NCI-H510A (cell line): ENCODE results near the gene TEDC2.

ENCODE experiments used
- DNase-seq: peaks from one replicate; lab custom pipeline; 2025; lab: John Stamatoyannopoulos, UW

Gene TEDC2

GRCh38 chr16:2496223-2497115 lies 36.6 kb downstream of the TEDC2 start:
- DNase-seq, result no peak

GRCh38 chr16:2497116-2497630 lies 37.3 kb downstream of the TEDC2 start:
- no peak for DNase-seq

GRCh38 chr16:2497695-2498484 lies 38.0 kb downstream of the TEDC2 start:
- DNase-seq, result no peak

GRCh38 chr16:2498531-2499253 lies 38.8 kb downstream of the TEDC2 start:
- DNase-seq, result no peak

- no peak for DNase-seq
These were observed 39.5 kb downstream of the TEDC2 start for GRCh38 chr16:2499454-2499853.

- no peak for DNase-seq
These were observed 40.1 kb downstream of the TEDC2 start for GRCh38 chr16:2499890-2500429.

GRCh38 chr16:2500430-2500917 lies 40.6 kb downstream of the TEDC2 start:
- no peak for DNase-seq

- no peak for DNase-seq
These were observed 41.2 kb downstream of the TEDC2 start for GRCh38 chr16:2500918-2501750.

GRCh38 chr16:2501946-2502895 lies 42.3 kb downstream of the TEDC2 start:
- DNase-seq, result no peak

GRCh38 chr16:2505695-2506094 lies 45.8 kb downstream of the TEDC2 start:
- no peak for DNase-seq

GRCh38 chr16:2507052-2507659 lies 47.2 kb downstream of the TEDC2 start:
- no peak for DNase-seq

- no peak for DNase-seq
These were observed 47.8 kb downstream of the TEDC2 start for GRCh38 chr16:2507665-2508064.

- DNase-seq, result no peak
These were observed 49.0 kb downstream of the TEDC2 start for GRCh38 chr16:2508722-2509400.

GRCh38 chr16:2511128-2511800 lies 51.4 kb downstream of the TEDC2 start:
- DNase-seq, result no peak

- no peak for DNase-seq
These were observed 52.3 kb downstream of the TEDC2 start for GRCh38 chr16:2511996-2512734.

GRCh38 chr16:2512735-2513404 lies 53.0 kb downstream of the TEDC2 start:
- DNase-seq, result no peak
